Activated CD4-positive, alpha-beta memory T cell treated with anti-CD3 and anti-CD28 coated beads for 36 hours (primary cell): ENCODE results near the gene MT1G. TPM values are rescaled to one million over a fixed set of nuclear protein-coding genes. Genes with fewer than 3 reads are reported as not detected.

ENCODE experiments used
- CTCF ChIA-PET: fragments of 350-600 bp; sonication (Branson Sonifier 250); formaldehyde crosslinking; loops from one replicate; lab custom pipeline; 2021; ENCODE audit warnings: antibody characterized with exemption, inconsistent platforms; lab: Charles Lee
- POLR2A ChIA-PET: fragments of 350-600 bp; sonication (Branson Sonifier 250); formaldehyde crosslinking; loops from one replicate; lab custom pipeline; 2021; ENCODE audit warnings: antibody characterized with exemption; lab: Charles Lee
- DNase-seq: peaks from one replicate; pipeline ENCODE4 v3.0.0-alpha.2; 2020
- H3K27ac Mint-ChIP-seq: one replicate; pipeline ENCODE4 v1.8.0; 2021; ENCODE audit warnings: mixed read lengths
- H3K27me3 Mint-ChIP-seq: one replicate; pipeline ENCODE4 v1.8.0; 2021; ENCODE audit warnings: mixed read lengths
- H3K36me3 Mint-ChIP-seq: one replicate; pipeline ENCODE4 v1.8.0; 2021; ENCODE audit warnings: mixed read lengths
- H3K4me1 Mint-ChIP-seq: one replicate; pipeline ENCODE4 v1.8.0; 2021; ENCODE audit warnings: low read depth, mixed read lengths
- H3K4me3 Mint-ChIP-seq: one replicate; pipeline ENCODE4 v1.8.0; 2021; ENCODE audit warnings: mild to moderate bottlenecking, mixed read lengths
- H3K9me3 Mint-ChIP-seq: one replicate; pipeline ENCODE4 v1.8.0; 2021; ENCODE audit warnings: mixed read lengths
- intact Hi-C: fragments of 100-400 bp; cut with micrococcal nuclease; formaldehyde crosslinking; loops from one replicate; pipeline ENCODE4 v1.15.1; 2023
- total RNA-seq, 2 experiments: library from RNA; stranded (reverse); gene quantifications; one replicate each; pipeline ENCODE4 v1.2.3, GENCODE V29; 2021

The MT1G gene
- total RNA-seq, 2 experiments from 2014 or later, result 5.0 to 5.8 TPM

GRCh38 chr16:56632156-56632847 lies 35.6 kb downstream of the MT1G start, which contains the start of gene MT1M:
TSS of gene MT1M (plus strand) at chr16:56632659. CDS start at chr16:56632732, 73 bp downstream.
- H3K27ac Mint-ChIP-seq, result no peak within 1 kb of the TSS
- peaks cover 19% of the 10 kb centered on the region for H3K4me1 Mint-ChIP-seq
- H3K9me3 Mint-ChIP-seq, result no peaks in the 10 kb centered on the region
- no peak for DNase-seq
- ChIA-PET CTCF (no interaction called here), POLR2A (no interaction called here)
- intact Hi-C loops, result no loop called here
- H3K4me3 Mint-ChIP-seq, result peak within 1 kb of the TSS; percentile 30
- H3K27me3 Mint-ChIP-seq, result peaks cover 70% of the 10 kb centered on the region
- H3K36me3 Mint-ChIP-seq, result no peaks in the 10 kb centered on the region

DNA sequence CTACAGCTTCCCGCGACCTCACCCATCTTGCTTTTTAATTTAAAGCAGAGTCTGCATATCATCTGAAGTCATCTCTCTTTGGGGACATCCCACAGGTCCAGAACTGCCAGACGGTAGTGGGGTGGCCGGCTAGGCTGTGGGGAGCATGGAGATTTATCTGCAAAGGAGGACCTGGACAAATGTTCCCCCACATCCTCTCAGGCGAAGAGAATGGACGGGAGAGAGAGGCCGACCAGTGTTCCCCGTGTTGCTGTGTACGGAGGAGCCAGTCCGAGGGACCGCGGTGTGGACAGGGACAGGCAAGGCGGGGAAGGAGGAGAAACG lies 36.1 kb downstream of the MT1G start:
- no peak for DNase-seq
- Mint-ChIP-seq H3K27me3 (peaks cover 65% of the 10 kb centered on the region), H3K27ac (no peak overlapping the region), H3K9me3 (no peaks in the 10 kb centered on the region), H3K36me3 (no peaks in the 10 kb centered on the region), H3K4me1 (peaks cover 19% of the 10 kb centered on the region), H3K4me3 (peak overlapping the region; percentile 30)
- ChIA-PET POLR2A (no interaction called here), CTCF (interaction anchor here (2.3 kb wide), 1 partner anchor 71 kb away, joined by 11 read pairs; no protein-coding TSS in a partner anchor)
- intact Hi-C loops, result no loop called here

DNA sequence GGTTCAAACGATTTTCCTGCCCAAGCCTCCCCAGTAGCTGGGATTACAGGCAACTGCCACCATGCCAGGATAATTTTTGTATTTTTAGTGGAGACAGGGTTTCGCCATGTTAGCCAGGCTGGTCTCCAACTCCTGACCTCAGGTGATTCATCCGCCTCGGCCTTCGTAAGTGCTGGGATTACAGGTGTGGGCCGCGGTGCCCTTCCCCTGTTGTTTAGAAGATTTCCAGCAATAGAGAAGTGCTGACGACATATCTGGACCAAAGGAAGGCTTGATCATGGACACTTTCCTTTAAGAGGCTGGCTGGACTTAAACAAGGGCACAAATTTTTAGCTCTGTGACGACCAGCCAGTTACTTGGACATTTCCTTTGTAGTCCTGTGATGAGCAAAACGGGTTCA lies 36.7 kb downstream of the MT1G start:
- Mint-ChIP-seq H3K9me3 (no peaks in the 10 kb centered on the region), H3K4me1 (peaks cover 19% of the 10 kb centered on the region), H3K27me3 (peaks cover 59% of the 10 kb centered on the region), H3K36me3 (no peaks in the 10 kb centered on the region), H3K4me3 (no peak overlapping the region), H3K27ac (no peak overlapping the region)
- POLR2A ChIA-PET, result no interaction called here
- CTCF ChIA-PET, result interaction anchor here (1.2 to 2.3 kb wide), 3 partner anchors 18 to 71 kb away, joined by 3 to 11 read pairs (median 5); no protein-coding TSS in a partner anchor
- DNase-seq, result no peak
- intact Hi-C loops, result no loop called here

DNA sequence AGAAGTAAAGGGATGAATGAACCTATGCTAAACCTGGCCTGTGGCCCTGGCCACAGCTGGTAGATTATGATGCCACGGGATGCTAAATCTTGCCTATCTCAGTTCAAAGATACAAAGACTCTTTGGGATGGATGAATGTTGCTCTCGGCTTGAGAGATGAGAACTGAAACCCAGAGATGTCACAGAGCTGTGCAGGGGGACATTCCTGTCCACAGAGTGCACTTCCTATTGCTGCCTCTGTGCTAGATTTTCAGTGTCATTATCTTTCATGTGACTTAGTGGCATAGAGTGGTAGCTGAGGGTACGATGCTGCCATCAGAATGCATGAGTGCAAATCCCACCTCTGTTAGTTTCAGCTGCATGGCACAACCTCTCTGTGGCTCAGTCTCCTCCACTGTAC lies 37.7 kb downstream of the MT1G start:
- ChIA-PET CTCF (interaction anchor here (0.8 to 2.3 kb wide), 4 partner anchors 17 to 72 kb away, joined by 3 to 11 read pairs (median 4); no protein-coding TSS in a partner anchor), POLR2A (no interaction called here)
- H3K27me3 Mint-ChIP-seq, result peaks cover 60% of the 10 kb centered on the region
- no peaks in the 10 kb centered on the region for H3K9me3 Mint-ChIP-seq
- peaks cover 20% of the 10 kb centered on the region for H3K4me1 Mint-ChIP-seq
- H3K4me3 Mint-ChIP-seq, result no peak overlapping the region
- intact Hi-C loops, result no loop called here
- no peak overlapping the region for H3K27ac Mint-ChIP-seq
- no peaks in the 10 kb centered on the region for H3K36me3 Mint-ChIP-seq
- DNase-seq, result no peak

DNA sequence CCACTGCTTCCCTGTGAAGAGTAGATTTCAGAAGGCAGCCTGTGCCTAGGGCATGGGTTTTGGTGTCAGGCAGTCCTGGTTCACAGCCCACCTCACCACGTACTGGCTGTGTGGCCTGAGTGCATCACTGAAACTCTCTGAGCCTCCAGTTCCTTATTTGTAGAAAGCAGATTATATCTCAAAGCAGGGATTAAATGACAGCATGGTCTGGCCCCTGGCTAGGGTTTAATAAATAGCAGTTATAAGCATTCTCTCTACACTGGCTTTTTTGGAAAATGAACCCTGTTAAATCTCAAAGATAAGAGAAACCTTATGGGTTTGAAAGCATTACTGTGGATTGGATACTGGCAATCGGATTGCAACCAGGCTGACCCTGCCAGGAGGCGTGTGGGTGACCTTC lies 38.3 kb downstream of the MT1G start:
- Mint-ChIP-seq H3K4me3 (no peak overlapping the region), H3K27me3 (peaks cover 58% of the 10 kb centered on the region), H3K27ac (no peak overlapping the region), H3K36me3 (no peaks in the 10 kb centered on the region), H3K4me1 (peaks cover 19% of the 10 kb centered on the region), H3K9me3 (no peaks in the 10 kb centered on the region)
- intact Hi-C loops, result no loop called here
- CTCF ChIA-PET, result interaction anchor here (1.6 to 2.3 kb wide), 2 partner anchors 23 to 73 kb away, joined by 5 to 11 read pairs; no protein-coding TSS in a partner anchor
- no peak for DNase-seq
- POLR2A ChIA-PET, result no interaction called here

DNA sequence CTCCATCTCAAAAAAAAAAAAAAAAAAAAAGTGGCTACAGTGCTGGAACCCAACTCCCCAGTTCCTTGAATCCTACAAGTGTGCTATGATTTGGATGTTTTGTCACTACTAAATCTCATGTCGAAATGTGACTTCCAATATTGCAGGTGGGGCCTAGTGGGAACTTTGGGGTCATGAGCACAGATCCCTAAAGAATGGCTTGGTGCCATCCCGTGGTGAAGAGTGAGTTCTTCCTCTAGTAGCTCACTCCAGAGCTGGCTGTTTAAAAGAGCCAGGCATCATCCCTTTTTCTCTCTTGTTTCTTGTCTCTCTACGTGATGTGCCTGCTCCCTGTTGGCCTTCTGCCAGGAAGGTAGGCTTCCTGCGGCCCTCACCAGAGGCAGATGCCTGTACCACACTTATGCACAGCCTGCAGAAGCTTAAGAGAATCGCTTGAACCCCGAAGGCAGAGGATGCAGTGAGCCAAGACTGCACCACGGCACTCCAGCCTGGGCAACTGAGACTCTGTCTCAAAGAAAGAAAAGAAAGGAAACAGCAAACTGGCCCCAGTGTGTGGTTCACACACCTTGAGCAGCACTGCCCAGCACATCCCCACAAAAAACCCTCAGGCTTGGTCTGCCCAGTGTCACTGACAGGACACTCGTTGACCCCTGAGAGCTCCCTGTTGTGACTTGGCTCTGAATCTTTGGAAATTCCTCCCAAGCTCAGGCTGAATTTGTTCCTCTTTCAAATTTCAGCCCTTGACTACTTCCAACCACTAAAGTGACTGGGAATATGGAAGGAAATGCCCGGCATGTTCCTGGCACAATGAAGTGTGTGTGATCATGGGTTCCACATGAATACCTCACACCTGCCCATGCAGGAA lies 39.1 kb downstream of the MT1G start:
- intact Hi-C loops, result no loop called here

DNA sequence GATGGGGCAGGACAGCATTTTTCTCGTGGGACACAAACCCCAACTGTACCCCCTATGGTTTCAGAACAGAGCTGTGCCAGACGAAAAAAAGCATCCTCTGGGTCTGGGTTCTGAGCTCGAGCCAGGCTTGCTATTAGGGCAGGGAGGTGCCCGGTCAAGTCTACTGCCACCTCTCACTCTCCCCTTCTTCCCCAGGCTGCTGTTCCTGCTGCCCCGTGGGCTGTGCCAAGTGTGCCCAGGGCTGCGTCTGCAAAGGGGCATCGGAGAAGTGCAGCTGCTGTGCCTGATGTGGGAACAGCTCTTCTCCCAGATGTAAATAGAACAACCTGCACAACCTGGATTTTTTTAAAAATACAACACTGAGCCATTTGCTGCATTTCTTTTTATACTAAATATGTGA lies 41.2 kb downstream of the MT1G start:
- DNase-seq, result no peak
- Mint-ChIP-seq H3K4me3 (no peak overlapping the region), H3K27me3 (peaks cover 34% of the 10 kb centered on the region), H3K36me3 (no peaks in the 10 kb centered on the region), H3K4me1 (peaks cover 12% of the 10 kb centered on the region), H3K27ac (no peak overlapping the region), H3K9me3 (no peaks in the 10 kb centered on the region)
- ChIA-PET POLR2A (no interaction called here), CTCF (interaction anchor here (1.0 to 1.5 kb wide), 2 partner anchors 9 to 22 kb away, joined by 3 read pairs; no protein-coding TSS in a partner anchor)
- intact Hi-C loops, result no loop called here

More for the DNA sequence above, 39.1 kb downstream of the MT1G start:
- no peak for DNase-seq
- no peak overlapping the region for H3K4me3 Mint-ChIP-seq
- H3K36me3 Mint-ChIP-seq, result no peaks in the 10 kb centered on the region
- no peaks in the 10 kb centered on the region for H3K9me3 Mint-ChIP-seq
- H3K27me3 Mint-ChIP-seq, result peaks cover 52% of the 10 kb centered on the region
- no peak overlapping the region for H3K27ac Mint-ChIP-seq
- H3K4me1 Mint-ChIP-seq, result peaks cover 19% of the 10 kb centered on the region
- ChIA-PET CTCF (interaction anchor here (0.8 to 1.0 kb wide), 2 partner anchors 15 to 73 kb away, joined by 3 to 4 read pairs; no protein-coding TSS in a partner anchor), POLR2A (interaction anchor here (0.6 kb wide), 1 partner anchor 13 kb away, joined by 3 read pairs; no protein-coding TSS in a partner anchor)

GRCh38 chr16:56625943-56626654 lies 41.8 kb downstream of the MT1G start:
- peaks cover 28% of the 10 kb centered on the region for H3K27me3 Mint-ChIP-seq
- H3K4me1 Mint-ChIP-seq, result peaks cover 12% of the 10 kb centered on the region
- ChIA-PET POLR2A (interaction anchor here (0.9 to 1.5 kb wide), 3 partner anchors 11 to 57 kb away, joined by 3 to 7 read pairs (median 4); partner anchors contain the start of genes MT1X and MT2A), CTCF (interaction anchor here (0.7 to 1.5 kb wide), 4 partner anchors 8 to 49 kb away, joined by 3 to 5 read pairs (median 4); no protein-coding TSS in a partner anchor)
- H3K4me3 Mint-ChIP-seq, result peak overlapping the region; percentile 53
- H3K27ac Mint-ChIP-seq, result no peak overlapping the region
- H3K36me3 Mint-ChIP-seq, result no peaks in the 10 kb centered on the region
- H3K9me3 Mint-ChIP-seq, result no peaks in the 10 kb centered on the region
- intact Hi-C loops, result loop anchor here (1.0 kb wide), 1 partner anchor 18 kb away; the partner anchor contains the start of gene MT2A
- DNase-seq, result no peak

GRCh38 chr16:56625140-56625942 lies 42.5 kb downstream of the MT1G start, which contains the start of gene MT1E:
TSS of gene MT1E (plus strand) at chr16:56625781. CDS start at chr16:56625852, 71 bp downstream.
- peaks cover 21% of the 10 kb centered on the region for H3K27me3 Mint-ChIP-seq
- POLR2A ChIA-PET, result interaction anchor here (0.9 to 1.6 kb wide), 4 partner anchors 10 to 58 kb away, joined by 3 to 7 read pairs (median 5); partner anchors contain the start of genes MT1X and MT2A
- no peaks in the 10 kb centered on the region for H3K9me3 Mint-ChIP-seq
- intact Hi-C loops, result loop anchor here (1.0 kb wide), 1 partner anchor 17 kb away; the partner anchor contains the start of gene MT2A
- CTCF ChIA-PET, result interaction anchor here (0.7 to 1.5 kb wide), 4 partner anchors 18 to 48 kb away, joined by 3 to 5 read pairs (median 4); no protein-coding TSS in a partner anchor
- H3K4me3 Mint-ChIP-seq, result peak within 1 kb of the TSS; percentile 78
- peak; percentile 62 for DNase-seq
- H3K4me1 Mint-ChIP-seq, result peaks cover 12% of the 10 kb centered on the region
- no peak within 1 kb of the TSS for H3K27ac Mint-ChIP-seq
- no peaks in the 10 kb centered on the region for H3K36me3 Mint-ChIP-seq

GRCh38 chr16:56623637-56624036 lies 44.2 kb downstream of the MT1G start:
- Mint-ChIP-seq H3K36me3 (no peaks in the 10 kb centered on the region), H3K9me3 (no peaks in the 10 kb centered on the region), H3K4me3 (no peak overlapping the region), H3K4me1 (peaks cover 12% of the 10 kb centered on the region), H3K27me3 (peaks cover 22% of the 10 kb centered on the region), H3K27ac (no peak overlapping the region)
- POLR2A ChIA-PET, result interaction anchor here (1.1 kb wide), 1 partner anchor 9 kb away, joined by 4 read pairs; no protein-coding TSS in a partner anchor
- intact Hi-C loops, result no loop called here
- CTCF ChIA-PET, result interaction anchor here (1.3 to 1.6 kb wide), 2 partner anchors 18 to 20 kb away, joined by 3 to 4 read pairs; no protein-coding TSS in a partner anchor
- DNase-seq, result no peak
